ENCODE results near the gene TMEM72.
A peak's percentile ranks its signal among the peaks of the same experiment; 100 is the strongest.

Gene TMEM72

DNA sequence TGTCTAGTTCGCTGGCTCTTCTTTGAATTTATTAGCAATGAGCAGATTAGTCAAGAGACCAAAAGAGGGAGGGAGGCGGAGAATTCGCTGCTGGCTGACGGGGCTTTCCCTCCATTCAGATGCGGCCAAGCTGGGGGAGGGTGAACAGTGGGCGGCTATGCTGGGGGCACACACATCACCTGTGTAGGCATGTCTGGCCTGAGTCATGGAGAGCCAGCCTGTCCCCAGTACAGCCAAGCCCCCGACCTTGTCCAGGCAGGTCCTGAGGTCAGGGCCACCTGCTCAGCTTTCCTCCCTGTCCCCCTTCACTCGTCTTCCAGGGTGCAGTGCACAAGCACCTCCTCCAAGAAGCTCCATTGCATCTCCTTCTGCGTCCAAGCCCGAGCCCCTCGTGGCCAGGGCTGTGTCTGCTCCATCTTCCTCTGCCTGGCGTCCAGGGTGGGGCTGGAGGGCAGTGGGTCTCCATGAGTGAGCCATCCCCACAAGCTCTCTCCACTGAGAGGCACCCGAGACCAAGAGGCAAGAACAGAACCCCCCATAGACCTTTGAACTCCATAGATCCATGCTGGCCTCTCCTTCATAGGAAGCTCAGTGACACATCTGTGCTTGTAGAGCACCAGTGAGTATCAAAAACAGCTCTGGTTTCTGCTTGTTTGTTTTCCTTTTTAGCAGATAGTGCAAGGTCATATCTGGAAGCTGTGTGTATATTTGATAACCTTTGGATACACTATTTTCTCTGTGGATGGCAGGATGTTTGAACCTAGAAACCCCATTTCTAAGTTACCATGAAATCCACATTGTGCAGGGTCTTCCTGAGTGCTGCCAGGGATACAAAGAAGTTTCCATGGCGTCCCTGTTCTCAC, 69.4 kb downstream of the TMEM72 start:
- DNase-seq (ENCODE audit: low spot score), result no peak

DNA sequence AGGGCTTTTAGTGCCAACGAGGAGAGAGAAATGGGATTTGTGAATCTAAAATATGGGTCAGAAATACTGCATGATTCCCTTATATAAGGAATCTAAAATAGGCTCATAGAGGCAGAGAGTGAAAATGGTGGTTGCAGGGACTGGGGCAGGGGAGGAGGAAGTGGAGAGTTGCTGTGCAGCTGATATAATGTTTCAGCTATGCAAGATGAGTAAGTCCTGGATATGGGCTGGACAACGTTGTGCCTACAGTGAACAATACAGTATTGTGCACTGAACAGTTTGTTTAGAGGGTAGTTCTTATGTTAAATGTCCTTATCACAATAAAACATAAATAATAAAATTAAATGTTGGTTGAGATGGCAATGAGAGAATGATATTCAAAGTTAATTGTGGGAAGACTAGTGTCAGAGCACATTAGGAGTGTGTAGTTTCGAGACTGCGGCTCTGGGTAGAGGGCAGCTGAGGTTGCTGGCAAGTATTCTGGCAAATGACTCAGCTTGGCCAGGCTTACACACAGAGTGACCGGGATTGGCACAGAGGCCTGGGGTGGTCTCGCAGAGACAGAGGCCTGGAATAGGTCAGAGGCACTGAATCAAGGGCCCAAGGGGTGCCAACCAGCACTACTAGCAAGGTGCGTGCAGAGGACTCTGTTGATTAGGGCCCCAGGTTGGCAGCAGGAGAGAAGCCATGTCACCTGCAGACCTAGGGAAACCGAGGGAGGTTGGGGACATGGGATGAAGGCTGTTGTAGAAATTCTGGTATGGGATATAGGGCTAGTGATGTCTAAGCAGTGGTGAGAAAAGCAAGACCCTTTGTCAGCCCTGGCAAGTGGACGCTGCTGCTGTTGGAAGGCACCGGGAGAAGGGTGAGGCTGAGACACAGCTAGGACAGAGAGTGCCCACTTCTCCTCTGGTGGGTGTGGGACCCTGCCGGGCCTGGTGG, 70.3 kb downstream of the TMEM72 start:
- peak; percentile 84 for DNase-seq (ENCODE audit: low spot score)

DNA sequence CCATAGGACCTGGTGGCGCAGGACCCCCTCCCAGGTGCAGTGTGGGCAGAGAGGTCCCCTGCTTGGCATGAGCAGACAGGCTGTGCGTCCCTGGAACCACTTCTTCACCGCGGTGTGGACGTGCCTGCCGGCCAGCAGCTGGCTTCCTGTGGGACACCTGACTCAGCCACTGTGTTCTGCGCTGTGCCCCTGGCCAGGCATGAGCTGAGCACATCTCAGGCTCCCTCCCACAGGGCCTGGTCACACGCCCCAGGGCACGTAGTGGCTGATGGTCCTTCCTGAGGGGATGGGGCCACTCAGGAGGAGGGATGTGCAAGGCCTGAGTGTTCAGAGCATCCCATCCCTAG, 71.0 kb downstream of the TMEM72 start:
- DNase-seq (ENCODE audit: low spot score), result no peak

DNA sequence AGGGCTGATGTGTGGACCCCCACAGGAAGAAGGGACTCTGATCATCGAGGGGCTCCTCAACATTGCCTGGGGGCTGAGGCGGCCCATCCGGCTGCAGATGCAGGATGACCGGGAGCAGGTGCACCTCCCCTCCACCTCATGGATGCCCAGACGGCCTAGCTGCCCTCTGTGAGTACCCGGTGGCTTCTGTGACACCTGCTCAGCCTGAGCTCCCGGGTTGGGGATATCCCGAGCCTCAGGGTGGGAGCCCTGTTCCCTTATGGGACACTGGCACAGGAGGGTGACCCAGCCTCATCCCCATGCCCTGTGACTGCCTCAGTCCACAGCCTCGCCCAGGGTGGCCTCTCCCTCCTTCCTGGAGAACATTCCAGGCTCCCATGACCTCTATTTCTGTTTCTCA, 71.4 kb downstream of the TMEM72 start:
- no peak for DNase-seq (ENCODE audit: low spot score)

DNA sequence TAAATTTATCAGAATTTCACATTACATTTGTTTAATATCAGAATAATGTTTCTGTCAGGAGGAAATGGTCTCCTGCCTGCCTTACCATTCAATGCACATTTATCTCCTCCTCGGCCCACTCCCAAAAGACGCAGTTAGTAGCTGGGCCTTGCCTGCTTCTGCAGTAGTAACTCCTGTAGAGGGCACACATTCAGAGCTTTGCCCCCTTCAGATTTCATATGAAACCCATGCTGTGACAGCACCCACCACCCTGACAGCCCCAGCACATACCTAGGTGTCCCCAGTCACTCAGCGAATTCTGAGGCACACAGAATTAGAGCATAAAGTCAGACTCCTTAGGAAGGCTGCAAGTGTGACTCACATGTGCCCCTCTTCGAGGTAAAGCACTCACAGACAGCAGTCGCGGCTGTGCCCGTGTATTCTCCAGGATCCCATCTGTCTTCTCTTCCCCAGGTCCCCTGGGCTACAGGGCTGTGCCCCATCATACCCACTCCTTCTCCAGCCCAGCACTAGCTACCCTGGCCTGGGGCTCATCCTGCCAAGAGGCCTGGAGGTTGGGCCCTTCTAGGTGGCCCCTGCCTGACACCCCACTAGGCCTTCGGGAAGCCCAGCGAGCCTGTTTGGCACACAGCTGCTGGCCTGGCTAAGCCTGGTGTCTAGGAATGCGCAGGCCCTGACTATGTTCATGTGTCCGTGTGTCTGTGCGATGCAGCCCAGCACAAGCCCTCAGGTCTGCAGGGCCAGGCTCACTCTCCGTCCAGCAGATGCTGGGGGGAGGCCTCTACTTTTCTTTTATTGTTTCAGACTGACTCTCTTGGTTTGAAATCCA, 72.1 kb downstream of the TMEM72 start:
- no peak for DNase-seq (ENCODE audit: low spot score)

DNA sequence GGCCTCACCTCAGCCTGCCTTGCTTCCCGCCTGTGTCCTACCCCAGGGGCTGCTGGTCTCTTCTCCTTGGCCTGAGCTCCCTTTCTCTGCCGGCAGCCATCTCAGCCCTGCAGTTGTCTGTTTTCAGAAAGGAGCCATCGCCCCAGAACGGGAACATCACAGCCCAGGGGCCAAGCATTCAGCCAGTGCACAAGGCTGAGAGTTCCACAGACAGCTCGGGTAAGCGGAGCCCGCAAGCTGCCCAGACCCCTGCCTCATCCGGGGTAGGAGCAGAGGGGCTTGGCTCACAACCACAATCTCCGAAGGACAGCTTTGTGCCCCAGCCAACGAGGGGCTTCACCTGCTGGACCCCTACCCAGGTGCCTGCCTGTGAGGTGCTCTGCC, 72.8 kb downstream of the TMEM72 start:
- no peak for DNase-seq (ENCODE audit: low spot score)

DNA sequence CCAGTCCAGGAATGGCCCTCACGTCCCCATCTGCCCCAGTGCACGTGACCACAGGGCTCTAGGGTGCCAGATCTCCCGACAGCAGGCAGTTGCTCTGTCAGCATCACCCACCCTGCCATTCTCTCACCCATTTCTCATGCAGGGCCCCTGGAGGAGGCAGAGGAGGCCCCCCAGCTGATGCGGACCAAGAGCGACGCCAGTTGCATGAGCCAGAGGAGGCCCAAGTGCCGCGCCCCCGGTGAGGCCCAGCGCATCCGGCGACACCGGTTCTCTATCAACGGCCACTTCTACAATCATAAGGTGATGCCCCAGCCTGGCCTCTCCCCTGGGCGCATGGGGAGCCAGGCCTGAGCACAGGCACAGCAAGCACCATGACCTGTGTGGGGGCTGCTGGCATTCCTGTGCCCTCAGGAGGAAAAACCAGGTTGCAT, 73.5 kb downstream of the TMEM72 start:
- DNase-seq (ENCODE audit: low spot score), result no peak

DNA sequence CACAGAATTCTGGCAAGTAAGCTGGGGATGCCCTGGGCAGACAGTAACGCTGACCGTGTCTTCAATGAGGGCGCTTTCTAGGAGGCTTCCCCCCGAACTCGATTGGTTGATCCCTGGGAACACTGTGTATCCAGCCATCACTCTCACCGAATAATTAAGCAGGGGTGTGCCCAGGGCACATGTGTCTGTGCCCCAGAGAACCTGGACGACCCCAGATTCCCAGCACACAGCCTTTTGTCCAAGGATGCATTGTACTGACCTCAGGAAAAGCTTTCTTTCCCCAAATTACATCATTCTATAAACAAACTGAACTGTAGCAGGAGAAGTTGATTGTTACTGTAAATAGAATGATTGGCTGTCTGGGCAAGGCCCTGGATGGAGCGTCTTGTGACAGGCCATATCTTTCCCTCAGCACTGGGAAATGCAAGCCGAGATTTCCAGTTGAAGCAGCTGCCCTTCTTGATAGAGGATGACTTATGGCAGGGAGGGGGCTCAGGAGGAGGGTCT, 74.1 kb downstream of the TMEM72 start:
- DNase-seq (ENCODE audit: low spot score), result no peak

DNA sequence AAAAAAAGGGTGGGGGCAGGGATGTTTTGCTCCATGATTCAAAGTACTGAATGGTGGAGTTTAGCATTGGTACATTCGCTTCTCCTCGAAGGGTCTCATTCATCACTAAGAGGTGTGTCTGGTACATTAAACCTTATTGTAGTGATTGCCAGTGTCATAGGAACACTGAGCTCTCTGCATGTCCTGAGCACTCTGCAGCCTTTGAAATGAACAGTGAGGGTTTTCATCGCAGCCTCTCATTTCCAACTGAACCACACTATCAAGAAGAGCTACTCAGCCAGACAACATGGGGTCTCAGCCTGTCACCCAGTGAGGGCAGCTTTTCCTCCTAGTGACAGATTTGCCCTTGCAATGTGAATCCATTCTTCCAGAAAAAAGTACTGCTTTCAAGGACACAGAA, 75.0 kb downstream of the TMEM72 start:
- DNase-seq (ENCODE audit: low spot score), result no peak
